Activated naive CD4-positive, alpha-beta T cell treated with anti-CD3 and anti-CD28 coated beads, Interleukin-2, amount 10 ng/mL, durations not matched to agents 5 hours and 36 hours (primary cell): ENCODE measurements around the gene PAX2. TPM values are rescaled to one million over a fixed set of nuclear protein-coding genes. Genes with fewer than 3 reads are reported as not detected.

Source experiments
- total RNA-seq, 2 experiments: library from RNA; stranded (reverse); gene quantifications; one replicate each; pipeline ENCODE4 v1.2.3, GENCODE V29; 2021

PAX2 gene
- not detected for total RNA-seq

DNA sequence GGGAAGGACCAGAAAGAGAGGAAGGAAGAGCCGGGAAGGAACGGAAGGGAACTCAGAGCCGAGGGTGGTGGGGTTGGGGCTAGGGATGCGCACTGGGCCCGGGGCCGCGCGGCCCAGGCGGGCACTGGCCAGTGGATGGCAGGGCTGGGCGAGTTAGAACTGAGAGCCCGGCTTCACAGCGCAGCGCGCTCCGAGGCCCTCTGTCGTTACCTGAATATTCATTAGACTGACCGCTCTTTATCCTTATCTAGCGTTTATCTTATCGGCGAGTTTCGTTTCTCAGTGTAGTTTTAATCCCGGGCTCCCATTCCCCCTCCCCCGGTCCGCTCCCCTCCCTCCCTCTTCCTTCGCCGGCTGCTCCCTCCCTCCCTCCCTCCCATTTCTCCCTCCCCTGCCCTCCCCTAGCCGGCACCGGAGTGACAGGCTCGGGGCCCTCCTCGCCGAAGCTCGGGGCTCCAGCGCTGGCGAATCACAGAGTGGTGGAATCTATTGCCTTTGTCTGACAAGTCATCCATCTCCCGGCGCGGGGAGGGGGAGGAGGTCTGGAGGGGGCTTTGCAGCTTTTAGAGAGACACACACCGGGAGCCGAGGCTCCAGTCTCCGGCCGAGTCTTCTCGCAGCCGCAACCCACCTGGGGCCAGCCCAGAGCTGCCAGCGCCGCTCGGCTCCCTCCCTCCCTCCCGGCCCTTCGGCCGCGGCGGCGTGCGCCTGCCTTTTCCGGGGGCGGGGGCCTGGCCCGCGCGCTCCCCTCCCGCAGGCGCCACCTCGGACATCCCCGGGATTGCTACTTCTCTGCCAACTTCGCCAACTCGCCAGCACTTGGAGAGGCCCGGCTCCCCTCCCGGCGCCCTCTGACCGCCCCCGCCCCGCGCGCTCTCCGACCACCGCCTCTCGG is at the start of gene PAX2:
Gene PAX2 (plus strand): TSS at position 596 of the 895 bp plus-strand sequence. CDS start 679 bp downstream, outside the sequence.

Other genes starting within 250 kb of the PAX2 start
- gene SEC31B, start 225.7 kb upstream of the PAX2 start, total RNA-seq = 100 to 1,000 TPM; 272 to 296 TPM
- 100 to 1,000 TPM; 254 to 263 TPM for gene NDUFB8, start 215.7 kb upstream of the PAX2 start, total RNA-seq
- gene HIF1AN, start 209.6 kb upstream of the PAX2 start, total RNA-seq = 10 to 100 TPM; 48.6 to 50.3 TPM
- gene SLF2, start 167.4 kb downstream of the PAX2 start, total RNA-seq = 10 to 100 TPM; 34.3 to 35.7 TPM
- 1 to 10 TPM; 2.0 to 2.4 TPM for gene SEMA4G, start 223.9 kb downstream of the PAX2 start, total RNA-seq
- gene MRPL43, start 241.9 kb downstream of the PAX2 start, total RNA-seq = 10 to 100 TPM; 45.7 to 47.4 TPM
- 10 to 100 TPM; 11.8 to 12.5 TPM for gene TWNK, start 242.0 kb downstream of the PAX2 start, total RNA-seq